GM18868 (cell line): ENCODE data around the gene MTURN.
A peak's percentile ranks its signal among the peaks of the same experiment; 100 is the strongest.

Experiments used
- ATAC-seq: cut with Tn5 transposase; IDR thresholded peaks from one replicate; pipeline ENCODE4 v1.9.1; 2021; ENCODE audit warnings: mild to moderate bottlenecking, moderate library complexity; ENCODE audit not compliant: unreplicated experiment

MTURN gene

DNA sequence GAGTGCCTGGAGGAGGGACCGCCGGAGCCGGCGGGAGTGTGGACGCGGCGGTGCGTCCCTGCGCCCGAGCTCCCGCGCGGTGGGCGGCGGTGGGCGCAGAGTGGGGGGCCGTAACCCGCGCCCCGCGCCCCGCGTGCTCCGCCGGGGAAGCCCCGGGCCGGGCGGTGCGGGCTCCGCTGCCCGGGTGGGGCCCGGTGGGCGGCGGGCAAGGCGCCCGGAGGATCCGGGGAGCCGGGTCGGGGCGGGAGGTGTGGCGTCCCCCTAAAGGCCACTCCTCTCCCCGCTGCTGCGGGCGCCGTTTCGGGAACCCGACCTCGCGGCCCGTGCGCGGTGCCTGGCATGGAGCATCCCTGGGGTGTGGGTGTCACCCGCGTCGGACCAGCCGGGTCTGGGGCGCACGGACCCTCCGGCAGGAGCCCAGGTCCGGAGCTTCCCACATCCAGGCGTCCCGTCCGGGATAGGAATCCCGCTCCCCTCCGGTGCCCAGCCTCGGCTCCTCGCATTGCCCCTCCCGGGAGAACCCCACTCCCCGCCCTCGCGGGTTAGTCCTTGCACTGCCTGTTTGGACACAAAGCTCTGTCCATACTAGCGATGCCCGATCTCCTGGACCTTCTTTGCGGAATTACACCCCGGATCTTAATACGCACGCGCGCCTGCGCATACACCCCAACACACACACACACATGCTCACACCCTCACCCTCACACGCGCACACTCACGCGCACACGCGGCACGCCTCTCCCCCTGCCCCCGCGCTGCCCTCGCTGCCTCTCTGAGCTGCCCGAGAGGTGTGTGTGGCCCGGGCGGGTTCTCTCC, 723 bp downstream of the MTURN start:
- peak; percentile 27 for ATAC-seq

DNA sequence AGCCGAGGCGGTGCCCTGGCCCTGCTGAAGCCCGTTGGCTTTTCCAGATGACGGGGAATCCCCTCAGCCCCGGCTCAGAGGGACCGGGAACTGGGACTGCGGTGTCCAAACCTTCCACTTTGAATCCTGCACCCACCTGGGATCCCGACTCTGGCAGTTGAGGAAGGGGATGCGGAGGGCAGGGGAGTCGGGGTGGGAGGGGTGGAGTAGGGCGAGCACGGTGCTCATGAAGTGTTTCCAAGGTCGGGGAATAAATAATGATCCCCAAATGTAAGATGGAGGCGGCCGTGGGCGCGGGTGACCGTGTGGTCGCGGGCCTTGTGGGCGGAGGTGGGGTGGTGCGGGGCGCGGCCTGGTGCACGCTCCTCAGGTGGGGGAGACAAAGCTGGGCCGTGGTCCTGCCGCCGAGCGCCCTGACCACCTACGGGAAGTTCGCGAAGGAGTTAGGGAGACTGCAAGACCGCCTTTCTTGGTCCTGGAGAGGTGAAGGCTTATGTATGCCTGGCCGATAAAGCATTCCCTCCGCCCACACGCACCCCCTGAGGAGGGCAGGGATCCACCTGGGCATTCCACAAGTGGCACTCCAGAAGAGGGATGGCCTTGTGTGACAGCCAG, 1.4 kb downstream of the MTURN start:
- ATAC-seq = no peak

DNA sequence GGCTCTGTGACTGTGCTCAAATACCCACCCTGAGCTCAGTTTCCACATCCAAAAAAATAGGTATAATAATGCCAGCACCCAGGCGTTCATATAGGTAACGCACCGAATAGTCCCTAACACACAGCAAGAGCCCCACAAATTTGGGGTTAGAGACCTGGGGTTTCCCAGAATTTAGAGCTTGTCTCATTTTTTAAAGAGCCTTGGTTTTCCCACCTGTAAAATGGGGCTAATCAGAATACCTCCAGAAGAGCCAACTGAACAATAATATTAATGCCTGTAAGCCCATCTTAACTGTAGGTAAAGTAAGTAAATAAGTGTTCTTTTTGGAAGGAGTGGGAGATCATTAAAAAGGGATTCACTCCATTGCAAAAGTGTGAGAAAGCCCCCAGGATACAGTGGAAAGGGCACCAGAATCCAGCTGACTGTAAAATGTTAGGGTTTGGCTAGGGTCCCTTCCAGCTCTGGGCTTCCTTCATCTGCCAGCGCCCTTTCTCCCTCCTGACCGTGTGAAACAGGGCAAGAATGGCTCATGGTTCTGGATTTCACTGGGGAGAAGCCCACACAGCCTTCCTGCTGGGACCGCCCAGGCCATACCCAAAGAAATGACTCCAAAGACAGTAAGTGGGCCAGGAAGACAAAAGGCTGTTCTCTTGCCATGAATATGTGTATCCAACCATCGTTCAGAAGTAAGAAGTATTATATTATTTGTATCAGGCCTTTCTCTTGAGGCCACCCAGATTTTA, 2.1 kb downstream of the MTURN start:
- ATAC-seq = no peak

DNA sequence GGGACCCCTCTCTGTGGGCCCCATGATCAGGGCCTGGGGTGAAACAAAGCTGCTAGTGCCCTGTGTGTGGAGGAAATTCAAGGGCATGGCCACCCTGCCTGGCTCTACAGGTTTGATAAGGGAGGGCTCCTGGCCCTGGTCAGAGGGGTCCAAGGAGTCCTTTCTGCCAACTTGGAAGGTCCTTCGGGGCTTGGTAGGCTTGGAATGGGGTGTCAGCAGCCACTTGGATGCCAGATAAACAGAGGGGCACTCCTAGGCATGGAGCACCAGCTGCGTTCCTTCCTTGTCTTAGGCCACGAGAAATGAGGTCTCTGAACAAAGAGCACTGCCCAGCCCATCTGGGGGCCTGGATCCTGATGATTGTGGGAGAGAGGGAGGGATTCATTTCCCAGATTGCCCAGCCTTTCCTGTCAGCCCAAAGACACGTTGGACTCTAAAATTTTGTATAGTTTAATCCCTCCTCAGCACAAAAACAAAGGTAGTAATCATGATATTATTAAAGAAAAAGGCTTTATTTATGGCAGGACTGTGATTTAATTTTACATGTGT, 5.1 kb downstream of the MTURN start:
- no peak for ATAC-seq

DNA sequence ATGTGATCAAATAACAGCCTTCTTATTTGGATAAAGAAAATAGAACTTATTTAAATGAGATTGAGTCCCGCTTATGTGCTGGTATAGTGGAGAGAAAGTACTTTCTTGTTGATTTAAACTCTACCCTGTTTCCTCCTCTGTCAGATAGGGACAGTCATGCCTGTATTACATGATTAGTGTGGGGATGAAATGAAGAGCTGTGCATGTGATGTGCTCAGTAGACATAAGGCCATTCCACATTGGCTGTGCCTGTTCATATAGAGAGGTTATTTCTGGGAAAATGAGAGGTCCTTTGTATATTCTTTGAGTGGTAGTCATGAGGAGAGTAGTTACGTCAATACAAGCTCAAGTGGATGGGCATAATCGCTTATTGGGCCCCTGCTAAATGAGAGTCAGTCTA, 5.7 kb downstream of the MTURN start:
- no peak for ATAC-seq

DNA sequence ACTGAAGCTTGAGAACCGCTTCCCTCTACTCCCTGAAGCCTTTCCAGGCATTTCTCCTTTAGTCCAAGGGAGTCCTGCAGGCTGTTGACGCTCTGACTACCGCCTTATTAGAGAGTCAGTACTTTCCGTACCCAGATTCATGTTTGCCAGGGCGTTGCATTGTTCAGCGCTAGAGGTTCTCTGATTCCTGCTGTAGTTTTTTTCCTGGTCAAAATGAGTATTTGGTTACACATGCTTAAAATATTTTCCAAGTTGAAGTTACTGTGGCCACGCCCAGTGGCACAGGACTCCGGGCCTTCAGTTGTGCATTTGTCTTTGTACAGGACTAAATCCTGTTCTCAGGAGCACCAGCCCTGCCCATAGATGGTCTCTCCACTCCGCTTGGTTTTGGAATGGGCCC, 7.9 kb downstream of the MTURN start:
- no peak for ATAC-seq

DNA sequence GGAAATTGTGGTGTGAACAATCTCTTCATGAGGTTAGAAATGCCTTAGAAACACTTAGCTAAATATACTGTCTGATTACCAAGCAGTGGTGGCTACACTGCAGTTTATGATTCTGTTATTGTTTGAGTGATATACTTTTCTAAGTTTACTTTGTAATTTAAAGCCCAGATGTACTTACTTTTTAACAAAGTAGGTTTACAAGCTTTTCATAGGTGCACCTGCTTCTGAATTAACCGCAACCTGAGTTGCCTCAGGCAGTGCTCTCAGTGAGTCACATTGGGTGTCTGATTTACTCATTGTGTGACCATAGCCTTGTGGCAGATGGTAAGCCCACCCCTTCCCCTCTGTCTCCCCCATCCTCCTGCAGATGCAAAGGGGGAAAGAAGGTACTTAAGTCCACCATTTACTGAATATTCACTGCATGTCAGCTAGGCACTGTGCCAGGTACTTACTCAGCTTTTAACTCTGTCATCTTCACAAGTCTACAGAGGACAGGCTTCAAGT, 9.0 kb downstream of the MTURN start:
- ATAC-seq = no peak

DNA sequence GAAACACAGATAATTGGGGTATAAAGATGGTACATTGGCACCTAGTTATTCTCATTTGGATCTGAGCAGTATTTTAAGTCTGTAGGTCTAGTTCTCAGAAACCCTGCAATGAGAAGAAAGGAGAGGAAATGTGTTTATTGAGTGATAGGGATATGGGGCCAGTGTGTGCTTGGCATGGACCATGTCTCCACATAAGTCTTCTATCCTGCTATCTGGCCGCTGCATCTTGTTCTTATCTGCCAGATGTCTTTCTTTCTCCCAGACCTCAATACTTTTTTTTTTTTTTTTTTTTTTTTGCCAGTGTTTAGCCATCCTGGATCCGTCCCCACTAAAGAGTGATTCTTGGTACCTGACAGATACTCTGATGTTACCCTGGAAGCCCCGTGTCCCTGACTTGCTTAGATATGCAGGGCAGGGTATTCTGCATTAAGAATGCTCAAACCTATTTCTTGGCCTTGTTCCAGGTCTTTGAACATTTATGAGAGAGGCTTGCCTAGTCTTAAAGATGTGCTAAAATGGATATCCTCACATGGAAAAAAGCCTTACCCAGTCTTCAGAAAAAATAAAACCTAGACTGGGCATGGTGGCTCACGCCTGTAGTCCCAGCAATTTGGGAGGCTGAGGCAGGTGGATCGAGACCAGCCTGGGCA, 10.0 kb downstream of the MTURN start:
- ATAC-seq = no peak

DNA sequence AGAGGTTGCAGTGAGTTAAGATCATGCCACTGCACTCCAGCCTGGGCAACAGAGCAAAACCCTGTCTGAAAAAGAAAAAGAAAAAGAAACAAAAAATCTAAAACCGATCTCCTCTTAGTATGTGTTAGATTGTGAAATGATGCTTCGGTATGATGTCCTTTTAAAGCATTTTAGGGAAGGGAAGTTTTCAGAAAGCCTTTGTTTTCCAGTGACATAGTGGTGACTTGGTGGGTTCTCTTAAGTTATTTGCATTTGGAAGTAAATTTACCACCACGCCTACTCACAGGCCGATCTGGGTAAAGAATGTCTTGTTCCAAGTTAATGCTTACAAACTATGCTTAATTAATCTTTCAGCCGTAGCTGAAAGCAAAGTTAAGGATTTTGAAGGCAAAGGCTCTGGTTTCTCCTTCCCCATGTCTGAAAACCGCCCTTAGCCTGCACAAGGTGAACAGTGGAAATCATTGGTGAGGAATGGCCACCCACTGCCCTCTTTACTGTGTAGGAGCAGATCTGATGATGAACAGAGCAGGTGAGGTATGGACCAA, 10.7 kb downstream of the MTURN start:
- no peak for ATAC-seq

DNA sequence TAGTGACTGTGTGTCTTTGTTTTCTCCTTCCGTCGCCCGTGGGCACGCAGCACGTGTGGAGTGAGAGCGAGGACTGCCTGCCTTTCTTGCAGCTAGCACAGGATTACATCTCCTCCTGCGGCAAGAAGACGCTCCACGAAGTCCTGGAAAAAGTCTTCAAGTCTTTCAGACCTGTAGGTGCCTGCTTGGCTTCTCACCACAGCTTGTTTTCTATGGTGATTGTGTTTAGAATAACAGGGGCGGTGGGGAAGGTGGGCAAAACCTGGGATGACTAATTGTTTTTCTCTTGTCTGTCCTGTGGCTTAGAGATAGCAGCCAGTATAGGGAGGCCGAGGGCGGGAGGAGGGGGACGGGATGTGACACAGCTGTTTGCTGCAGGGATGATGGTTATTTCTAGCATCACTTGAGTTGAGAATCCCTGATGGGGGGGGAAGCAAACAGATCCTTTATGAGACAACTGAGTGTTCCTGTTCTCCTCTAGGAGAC, 11.4 kb downstream of the MTURN start:
- no peak for ATAC-seq

DNA sequence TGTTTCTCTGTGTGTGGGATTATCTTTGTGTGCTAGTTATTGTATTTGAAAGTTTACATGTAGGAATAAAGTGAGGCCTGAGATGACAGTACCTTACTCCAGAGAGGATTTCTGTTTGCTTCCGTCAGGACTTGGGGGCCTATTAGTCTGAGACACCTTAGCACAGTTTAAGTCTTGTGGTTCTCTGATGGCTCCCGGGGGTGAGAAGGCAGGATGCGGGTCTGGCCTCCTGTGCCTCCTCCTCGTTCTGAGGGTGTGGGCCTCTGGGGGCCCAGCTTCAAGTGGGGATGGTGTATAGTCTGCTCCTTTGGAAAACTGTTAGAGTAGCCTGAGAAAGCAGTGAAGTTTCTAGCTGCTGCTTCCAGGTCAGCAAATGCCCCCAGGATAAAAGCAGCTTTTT, 12.4 kb downstream of the MTURN start:
- no peak for ATAC-seq

DNA sequence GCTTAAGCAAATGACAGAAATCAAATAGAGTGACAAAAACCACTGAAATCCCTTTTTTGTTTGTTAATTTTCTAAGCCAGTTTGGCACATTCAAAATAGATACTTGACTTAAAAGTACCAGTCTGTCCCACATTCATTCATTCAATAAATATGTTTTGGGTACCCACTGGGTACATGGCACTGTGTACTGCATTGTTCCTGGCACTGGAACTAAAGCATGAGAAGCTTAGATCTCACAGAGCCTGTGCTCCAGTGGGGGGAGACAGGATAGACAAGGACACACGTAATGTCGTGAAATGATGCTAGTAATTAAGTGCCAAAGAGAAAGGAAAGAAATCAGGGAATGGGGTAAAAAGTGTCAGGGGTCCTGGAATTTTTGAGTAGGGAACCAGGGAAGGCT, 13.0 kb downstream of the MTURN start:
- ATAC-seq = no peak

DNA sequence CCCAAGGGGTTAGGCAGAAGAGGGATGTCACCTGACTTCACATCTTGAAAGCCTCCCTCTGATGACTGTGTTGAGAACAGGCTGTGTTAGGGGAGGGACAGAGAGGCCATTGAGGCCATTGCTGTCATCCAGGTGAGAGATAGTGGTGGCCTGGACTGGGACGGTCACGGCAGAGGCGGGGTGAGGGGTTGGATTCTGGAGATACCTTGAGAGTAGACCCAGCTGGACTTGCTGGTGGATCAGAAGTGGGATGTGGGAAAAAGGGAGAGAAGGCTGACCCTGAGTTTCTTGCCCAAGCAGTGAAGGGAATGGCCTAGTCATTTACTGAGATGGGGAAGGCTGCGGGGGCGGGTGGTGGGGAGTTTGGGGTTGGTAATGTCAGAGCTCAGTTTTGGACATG, 13.6 kb downstream of the MTURN start:
- ATAC-seq = no peak

DNA sequence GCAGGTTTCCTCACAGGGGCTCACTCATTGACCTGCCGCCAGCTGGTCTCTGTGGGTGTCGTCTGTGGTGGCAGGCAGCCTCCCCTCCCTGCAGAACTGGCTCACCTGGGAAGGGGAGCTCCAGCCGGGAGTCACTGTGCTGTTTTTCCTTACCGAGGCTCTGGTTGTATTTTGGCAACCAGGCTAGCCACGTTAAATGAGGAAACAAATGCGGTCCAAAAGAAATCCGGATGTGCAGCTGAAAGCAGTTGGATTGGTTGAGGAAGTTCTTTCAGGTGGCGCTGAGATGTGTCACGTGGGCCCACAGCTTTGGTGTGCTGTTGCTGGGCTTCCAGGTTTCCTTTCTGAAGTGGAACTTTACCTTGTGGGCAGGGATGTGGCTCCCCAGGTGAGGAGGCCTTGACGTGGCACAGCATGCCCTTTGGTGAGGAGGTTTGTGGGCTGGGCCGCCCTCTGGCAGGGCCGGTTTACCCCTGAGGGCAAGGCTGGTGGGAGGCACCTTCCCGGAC, 14.2 kb downstream of the MTURN start:
- ATAC-seq = peak; percentile 62

DNA sequence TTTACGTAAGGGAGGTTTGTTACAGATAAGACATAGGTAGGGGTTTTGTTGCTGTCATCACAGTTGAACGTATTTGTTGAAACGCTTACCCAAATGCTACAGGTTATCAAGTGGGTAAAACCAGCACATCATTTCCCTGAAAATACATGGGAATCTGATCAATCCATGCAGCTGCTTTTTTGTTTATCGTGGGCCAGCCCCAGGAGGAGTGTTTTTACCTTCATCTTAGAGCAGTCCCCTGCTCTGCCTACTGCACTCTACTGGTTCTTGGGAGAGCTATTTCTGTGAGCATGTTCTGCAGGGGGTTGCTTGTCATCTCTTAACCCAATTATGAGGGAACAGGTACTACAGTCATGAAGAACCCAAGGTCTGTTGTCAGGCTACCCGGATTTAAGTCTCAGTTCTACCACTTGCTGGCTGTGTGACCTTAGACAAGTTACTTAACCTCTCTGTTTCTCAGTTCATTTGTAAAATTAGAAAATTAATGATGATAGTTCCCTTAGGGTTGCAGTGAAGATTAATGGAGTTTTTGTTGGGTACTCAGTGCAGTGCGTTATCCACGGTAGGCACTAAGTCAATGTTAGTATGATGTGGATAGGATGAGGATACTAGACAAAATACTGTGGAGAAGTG, 15.0 kb downstream of the MTURN start:
- ATAC-seq = no peak

DNA sequence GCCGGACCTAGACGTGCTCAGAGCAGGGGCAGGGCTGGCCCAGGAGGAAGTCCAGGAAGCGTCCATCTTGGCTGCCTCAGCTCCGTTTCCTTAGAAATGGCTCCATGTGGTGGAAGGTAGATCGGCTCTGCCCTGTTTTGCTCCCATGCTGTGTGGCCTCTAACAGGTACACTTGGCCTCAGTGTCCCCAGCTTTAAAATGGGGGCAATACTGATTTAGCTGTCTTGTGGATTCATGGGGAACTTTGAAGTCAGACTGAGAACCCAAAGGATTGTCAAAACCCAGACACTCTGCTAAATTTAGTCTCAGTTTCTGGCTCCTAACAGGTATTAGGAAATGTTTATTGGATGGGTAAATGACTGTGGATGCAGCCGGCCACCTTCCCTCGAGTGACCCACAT, 15.9 kb downstream of the MTURN start:
- no peak for ATAC-seq

DNA sequence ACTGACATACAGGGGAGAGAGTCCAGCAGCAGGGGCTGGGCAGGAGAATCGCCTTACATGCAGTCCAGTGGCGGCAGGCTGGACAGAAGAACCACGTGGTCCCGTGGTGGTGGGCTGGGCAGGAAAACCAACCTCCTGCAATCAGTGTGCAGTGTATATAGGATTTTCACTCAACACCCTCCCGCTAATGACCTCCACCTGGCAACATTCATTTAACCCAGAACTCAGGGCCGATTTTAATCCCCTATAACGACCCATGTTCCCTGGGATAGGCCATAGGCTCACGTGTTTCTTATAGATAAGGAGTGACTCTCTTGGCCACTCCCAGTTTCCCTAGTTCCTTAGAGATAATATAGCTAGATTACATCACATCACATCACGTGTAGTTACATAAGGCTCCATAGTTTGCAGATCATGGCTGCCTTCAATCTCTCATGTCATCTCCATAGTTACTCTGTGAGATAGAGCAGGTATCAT, 19.4 kb downstream of the MTURN start:
- no peak for ATAC-seq

DNA sequence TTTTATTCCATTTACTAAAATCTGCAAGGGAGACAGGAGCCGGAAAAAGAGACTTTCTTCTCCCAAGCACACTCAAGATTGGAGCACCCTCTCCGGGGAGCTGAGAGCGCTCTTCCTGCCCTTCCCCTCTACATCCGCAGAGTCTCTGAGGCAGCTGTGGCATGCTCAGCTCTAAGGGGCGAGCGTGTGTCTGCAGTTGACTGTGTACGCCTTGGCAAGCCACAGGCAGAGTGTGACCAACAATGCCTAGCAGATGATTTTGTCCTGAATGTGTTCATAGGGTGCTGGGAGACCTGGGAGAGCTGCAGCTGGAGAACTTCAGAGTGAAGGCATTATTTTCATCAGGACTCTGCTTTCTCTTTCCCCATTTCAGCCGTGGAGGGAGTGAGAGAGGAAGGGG, 20.7 kb downstream of the MTURN start:
- no peak for ATAC-seq

DNA sequence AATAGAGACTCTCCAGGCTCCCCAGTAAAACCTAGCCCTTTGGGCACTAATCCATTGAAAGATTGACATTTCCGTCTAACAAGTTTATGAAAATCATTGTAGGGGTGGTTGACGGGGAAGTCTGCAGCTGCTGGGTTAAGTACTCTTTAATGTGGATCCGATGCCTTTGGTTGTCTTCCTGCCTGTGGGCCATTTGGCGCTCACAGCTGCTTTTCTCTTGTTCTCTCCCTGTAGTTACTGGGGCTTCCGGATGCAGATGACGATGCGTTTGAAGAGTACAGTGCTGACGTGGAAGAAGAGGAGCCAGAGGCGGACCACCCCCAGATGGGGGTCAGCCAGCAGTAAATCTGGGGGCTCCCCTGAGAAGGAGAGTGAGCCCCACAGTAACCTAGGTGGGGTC, 22.4 kb downstream of the MTURN start:
- ATAC-seq = no peak

DNA sequence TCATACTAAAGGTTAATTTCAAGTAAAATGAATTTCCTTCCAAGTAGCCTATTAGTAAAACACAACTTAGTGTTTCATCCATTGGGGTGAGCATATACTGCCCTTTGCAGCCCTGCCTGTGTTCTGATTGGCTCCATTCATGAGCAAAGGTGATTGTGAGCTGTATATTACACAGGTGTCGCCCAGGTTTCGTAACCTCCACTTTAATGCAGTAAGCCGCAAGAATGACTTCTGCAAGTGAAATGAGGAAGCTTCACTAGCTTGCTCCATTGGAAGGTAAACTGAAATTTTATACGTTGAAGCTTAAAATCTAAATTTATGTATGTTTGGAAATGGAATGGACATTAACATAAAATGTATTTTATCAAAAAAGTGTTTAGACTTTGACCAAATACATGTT, 24.4 kb downstream of the MTURN start:
- peak; percentile 34 for ATAC-seq
